ENCODE measurements around the gene POLR3H. TPM values are rescaled to one million over a fixed set of nuclear protein-coding genes. Genes with fewer than 3 reads are reported as not detected.

The POLR3H gene
- 25.7 to 45.6 TPM (median 38.2 TPM) in 5 replicates for total RNA-seq (2022; extraction: Qiagen RNA extraction)

GRCh38 chr22:41543854-41544670, at the start of gene POLR3H:
TSS of gene POLR3H (minus strand) at chr22:41544470. CDS start at chr22:41544101, 369 bp downstream.

DNA sequence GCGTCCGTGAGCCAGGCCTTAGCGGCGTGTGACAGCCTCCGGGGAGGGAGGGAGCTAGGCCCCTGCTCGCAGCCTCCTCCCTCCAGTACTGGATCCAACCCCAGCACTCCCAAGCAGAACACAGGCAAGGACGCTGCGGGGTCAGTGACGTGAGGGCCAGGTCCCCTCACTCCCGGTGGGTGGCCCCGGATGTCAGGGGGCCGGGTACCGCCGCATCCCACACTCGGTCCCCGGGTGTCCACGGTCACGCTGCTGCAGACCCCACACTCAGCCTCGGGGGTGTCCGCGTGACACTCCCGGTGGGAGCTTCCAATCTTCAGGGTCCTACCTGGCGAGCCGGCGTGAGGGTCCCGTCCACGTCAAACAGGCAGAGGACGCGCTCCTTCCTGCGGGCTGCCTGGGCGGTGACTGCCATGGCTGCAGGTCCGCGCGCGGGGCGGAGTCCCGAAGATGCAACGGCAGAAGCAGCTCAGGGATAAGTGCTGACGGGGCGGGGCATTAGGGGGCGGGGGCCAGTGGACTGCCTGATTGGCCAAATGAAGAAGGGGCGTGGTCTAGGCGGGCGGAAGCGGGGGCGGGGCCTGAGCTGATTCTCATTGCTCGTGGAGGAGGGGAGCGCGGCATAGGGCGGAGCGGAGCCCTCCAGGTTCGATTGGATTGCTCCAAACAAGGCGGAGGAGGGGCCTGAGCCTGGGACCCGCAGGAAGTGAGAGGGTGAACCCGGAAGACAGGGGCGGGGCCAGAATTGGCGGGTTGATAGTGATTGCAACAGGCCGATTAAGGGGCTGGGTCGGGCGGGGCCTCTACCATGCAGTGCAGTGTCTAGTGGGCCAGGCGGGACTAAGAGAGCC, 45.3 kb upstream of the POLR3H start, which contains the start of gene PMM1:
TSS of gene PMM1 (minus strand) at position 450 of the 851 bp plus-strand sequence. CDS start at position 415, 35 bp downstream.

Other genes with a start within 250 kb of the POLR3H start
- gene ZC3H7B, start 242.9 kb downstream of the POLR3H start, total RNA-seq (2022; extraction: Qiagen RNA extraction): 17.5 to 23.6 TPM (median 23.2 TPM) in 5 replicates
- gene TEF, start 162.5 kb downstream of the POLR3H start, total RNA-seq (2022; extraction: Qiagen RNA extraction): 0.80 to 1.3 TPM (median 1.1 TPM) in 5 replicates
- gene TOB2, start 97.7 kb downstream of the POLR3H start, total RNA-seq (2022; extraction: Qiagen RNA extraction): 21.0 to 27.6 TPM (median 22.7 TPM) in 5 replicates
- 62.3 to 80.9 TPM (median 64.0 TPM) in 5 replicates for gene PHF5A, start 75.8 kb downstream of the POLR3H start, total RNA-seq (2022; extraction: Qiagen RNA extraction)
- 45.5 to 48.7 TPM (median 47.5 TPM) in 5 replicates for gene ACO2, start 75.4 kb downstream of the POLR3H start, total RNA-seq (2022; extraction: Qiagen RNA extraction)
- gene CSDC2, start 16.5 kb upstream of the POLR3H start, total RNA-seq (2022; extraction: Qiagen RNA extraction): 2.0 to 2.9 TPM (median 2.4 TPM) in 5 replicates
- 25.2 to 32.2 TPM (median 29.1 TPM) in 5 replicates for gene PMM1, start 45.4 kb upstream of the POLR3H start, total RNA-seq (2022; extraction: Qiagen RNA extraction)
- gene DESI1, start 76.6 kb upstream of the POLR3H start, total RNA-seq (2022; extraction: Qiagen RNA extraction): 14.5 to 17.1 TPM (median 15.3 TPM) in 5 replicates
- gene XRCC6, start 76.8 kb upstream of the POLR3H start, total RNA-seq (2022; extraction: Qiagen RNA extraction): 286 to 333 TPM (median 297 TPM) in 5 replicates
- 111 to 197 TPM (median 184 TPM) in 5 replicates for gene SNU13, start 144.4 kb upstream of the POLR3H start, total RNA-seq (2022; extraction: Qiagen RNA extraction)
- gene MEI1, start 155.0 kb upstream of the POLR3H start, total RNA-seq (2022; extraction: Qiagen RNA extraction): not detected in 5 replicates

Data from A549 treated with Mapracorat at 1 μM for 4 hours (cell line).